ENCODE measurements around the gene CNGB1.
"Not testable (repeated sequence)": the region's sequence is repeated elsewhere in the genome, so short reads cannot be mapped to it uniquely, and the experiment has no call there.

The CNGB1 gene

DNA sequence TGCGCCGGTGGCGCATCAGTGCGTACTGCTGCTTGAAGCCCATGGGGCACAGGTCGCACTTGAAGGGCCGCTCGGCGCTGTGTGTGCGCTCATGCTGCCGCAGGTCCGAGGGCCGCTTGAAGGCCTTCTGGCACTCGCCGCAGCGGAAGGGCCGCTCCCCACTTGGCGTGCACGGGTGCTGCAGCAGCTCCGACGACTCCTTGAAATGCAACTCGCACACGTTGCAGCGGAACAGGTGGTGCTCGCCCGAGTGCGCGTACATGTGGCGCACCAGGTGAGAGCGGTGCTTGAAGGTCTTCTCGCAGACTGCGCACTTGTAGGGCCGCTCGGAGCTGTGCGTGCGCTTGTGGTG is 26.2 kb upstream of the CNGB1 start:
- no peak for DNase-seq (ENCODE audit: low spot score)

- no peak for DNase-seq (ENCODE audit: low spot score)
These were observed 25.7 kb upstream of the CNGB1 start for GRCh38 chr16:57996406-57997175.

DNA sequence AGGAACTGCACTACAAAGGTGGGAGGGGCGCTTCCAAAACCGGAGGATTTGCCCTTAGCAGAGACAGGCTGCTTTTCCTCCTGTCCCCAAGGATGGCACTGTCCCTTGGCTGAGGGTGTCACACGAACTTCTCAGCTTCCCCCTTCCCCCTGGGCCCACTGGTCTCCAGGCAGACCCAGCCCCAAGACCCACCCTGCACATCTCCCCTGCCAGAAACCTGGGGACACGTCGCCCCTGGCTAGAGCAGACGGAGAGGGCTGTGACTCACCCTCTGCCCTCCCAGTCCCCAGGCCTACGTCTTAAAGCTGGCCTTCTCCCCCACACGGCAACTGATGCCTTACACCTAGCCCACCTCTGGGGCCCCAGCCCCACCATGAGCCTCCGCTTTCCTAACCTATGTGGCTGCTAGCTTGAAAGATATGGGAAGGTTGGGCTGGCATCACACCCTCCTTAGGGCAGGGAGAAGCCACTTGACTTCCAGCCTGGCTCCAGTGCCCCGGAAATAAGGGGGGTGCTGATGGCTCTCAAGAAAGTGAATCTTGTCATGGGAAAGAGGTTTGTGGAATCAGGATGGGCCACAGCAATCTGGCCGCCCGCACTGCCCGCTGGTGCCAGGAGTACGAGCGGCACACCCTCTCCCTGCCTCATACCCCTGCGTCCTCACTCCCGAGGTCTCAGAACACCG is 24.9 kb upstream of the CNGB1 start:
- DNase-seq (ENCODE audit: low spot score): no peak

- DNase-seq (ENCODE audit: low spot score): peak; percentile 24
These were observed 23.9 kb upstream of the CNGB1 start for GRCh38 chr16:57994778-57995177.

GRCh38 chr16:57994361-57994760 is 23.4 kb upstream of the CNGB1 start:
- no peak for DNase-seq (ENCODE audit: low spot score)

DNA sequence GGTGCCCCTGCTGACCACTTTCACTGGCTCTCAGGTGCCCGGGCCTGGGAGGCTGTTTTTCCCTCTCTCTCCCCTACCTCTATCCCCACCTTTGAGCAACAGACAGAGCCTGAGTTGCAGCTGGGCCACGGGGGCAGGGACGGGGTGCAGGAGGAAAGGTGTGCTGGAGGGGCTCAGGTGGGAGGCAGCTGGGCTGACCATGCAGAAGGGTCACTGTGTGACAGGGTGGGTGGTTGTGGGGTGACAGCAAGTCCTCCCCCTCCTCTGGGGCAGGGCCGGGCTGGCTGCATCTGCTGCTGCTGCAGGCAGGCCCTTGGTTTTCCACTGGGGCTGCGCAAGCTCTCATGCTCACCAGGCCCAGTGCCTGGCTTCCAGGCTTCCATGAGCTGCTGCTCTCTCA is 23.0 kb upstream of the CNGB1 start:
- no peak for DNase-seq (ENCODE audit: low spot score)

DNA sequence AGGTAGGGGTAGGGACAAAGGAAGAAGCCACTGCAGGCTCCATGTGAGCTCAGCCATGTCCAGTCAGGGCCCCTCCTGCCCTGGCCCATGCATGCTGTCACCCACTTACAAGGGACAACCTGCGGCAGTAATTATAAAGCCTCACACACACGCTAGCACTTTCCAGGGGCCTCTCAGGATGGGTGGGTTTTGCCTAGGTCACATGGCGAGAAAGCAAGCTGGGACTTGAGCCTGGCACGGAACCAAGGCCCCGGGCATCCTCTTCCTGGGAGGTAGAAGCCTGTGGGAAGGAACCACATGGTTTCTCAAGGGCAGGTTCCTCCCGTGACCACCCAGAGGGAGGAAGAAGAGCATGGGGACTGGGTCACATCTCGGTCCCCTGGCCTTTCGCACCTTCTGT is 22.5 kb upstream of the CNGB1 start:
- no peak for DNase-seq (ENCODE audit: low spot score)

DNA sequence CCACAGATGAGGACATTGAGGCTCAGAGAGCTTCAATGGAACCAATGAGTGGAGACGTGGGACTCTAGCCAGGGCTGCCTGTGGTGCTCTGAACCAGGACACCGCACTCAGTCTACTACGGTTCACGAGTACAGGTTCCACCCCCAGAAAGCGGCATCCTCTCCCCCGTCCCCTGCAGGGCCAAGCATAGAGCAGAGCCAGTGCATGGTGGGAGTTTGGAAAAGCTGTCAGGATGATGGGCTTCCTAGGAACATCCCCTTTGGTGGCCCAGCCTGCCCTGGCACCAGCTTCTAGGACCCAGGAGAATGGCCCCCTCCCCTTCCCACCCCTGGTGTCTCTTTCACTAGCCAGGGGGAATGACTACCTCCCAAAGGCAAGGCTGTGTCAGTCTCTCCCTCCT is 21.2 kb upstream of the CNGB1 start:
- DNase-seq (ENCODE audit: low spot score): no peak

GRCh38 chr16:57991551-57992059 is 20.7 kb upstream of the CNGB1 start:
- DNase-seq (ENCODE audit: low spot score): no peak

- no peak for DNase-seq (ENCODE audit: low spot score)
These were observed 18.0 kb upstream of the CNGB1 start for GRCh38 chr16:57988929-57989328.

GRCh38 chr16:57987441-57988177 is 16.7 kb upstream of the CNGB1 start:
- no peak for DNase-seq (ENCODE audit: low spot score)

DNA sequence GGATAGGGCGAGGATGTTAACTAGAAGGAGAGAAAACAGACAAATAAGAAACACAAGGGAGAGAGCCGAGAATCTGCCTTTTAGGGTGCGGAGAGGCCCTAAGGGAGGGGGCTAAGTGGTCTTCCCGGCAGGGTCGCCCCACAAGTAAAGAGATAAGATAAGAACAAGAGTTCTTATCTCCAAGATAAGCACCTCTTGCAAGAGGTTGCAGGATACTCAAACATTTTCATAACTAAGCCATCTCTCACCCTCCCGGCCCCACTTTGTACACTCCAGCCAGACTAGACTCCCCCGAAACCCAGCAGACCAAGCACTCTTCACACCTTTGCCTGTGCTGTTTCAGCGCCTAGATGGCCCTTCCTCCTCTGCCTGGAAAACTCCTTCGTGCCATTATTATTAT is 15.3 kb upstream of the CNGB1 start:
- DNase-seq (ENCODE audit: low spot score): no peak

DNA sequence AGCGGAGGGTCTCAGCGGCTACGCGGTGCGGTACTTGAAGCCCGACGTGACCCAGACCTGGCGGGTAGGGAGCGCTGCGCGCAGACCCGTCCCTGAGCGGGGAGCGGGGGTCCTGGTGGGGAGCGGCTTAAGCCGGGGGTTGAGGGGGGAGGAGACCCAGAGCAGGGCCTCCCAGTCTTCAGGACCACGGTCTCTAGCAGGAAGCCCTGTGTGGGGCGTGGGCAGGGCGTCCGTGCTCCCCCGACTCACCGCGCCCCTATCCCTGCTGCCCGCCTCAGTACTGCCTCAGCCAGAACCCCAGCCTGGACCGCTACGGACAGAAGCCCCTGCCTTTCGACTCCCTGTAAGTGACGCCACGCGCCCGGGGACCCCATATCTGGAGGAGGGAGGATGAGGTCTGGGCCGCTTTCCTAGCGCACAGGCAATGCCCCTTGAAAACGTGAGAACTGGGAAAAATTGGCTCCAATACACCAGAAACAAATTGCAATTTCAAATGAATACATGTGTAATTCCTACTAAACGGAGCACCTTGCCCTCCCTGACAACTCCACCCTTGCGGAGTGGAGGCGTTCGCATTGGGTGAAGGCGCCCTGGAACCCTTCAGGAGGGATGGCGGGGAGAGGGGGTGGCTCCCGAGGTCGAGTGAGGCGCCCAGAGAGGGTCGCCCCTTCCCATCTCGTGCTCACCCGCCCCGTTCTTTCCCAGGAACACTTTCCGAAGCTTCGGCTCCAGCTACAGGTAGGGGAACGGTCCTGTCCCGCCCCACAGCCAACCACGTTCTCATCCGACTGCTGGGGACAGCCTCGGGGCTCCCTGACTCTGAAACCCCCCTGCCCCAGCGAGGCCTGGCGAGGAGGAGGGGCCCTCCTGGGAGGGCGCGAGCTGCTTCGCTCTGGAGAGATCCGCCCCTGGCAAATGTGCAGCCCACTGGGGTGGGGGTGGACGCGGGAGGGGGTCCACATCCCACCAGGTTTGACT is 14.6 kb upstream of the CNGB1 start:
- DNase-seq (ENCODE audit: low spot score): peak; percentile 14

GRCh38 chr16:57984443-57985203 is 13.7 kb upstream of the CNGB1 start:
- peak; percentile 95 for DNase-seq (ENCODE audit: low spot score)

DNA sequence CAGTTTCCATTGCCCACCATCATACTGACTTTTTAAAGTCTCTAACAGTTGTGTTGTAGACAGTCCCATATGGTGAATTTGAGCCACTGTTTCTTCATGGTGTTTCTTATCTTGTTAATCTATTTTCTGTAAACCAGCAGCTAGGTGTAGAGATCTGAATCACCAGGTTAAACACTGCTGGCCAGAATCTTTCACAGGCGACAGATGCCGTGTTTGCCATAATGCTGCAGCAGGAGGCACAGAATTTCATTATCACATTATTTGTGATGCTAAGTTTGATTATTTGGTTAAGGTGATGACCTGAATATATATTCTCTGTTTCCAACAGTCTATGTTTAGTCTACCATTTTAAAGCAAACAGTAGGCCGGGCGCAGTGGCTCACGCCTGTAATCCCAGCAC is 11.5 kb upstream of the CNGB1 start:
- DNase-seq (ENCODE audit: low spot score): no peak

DNA sequence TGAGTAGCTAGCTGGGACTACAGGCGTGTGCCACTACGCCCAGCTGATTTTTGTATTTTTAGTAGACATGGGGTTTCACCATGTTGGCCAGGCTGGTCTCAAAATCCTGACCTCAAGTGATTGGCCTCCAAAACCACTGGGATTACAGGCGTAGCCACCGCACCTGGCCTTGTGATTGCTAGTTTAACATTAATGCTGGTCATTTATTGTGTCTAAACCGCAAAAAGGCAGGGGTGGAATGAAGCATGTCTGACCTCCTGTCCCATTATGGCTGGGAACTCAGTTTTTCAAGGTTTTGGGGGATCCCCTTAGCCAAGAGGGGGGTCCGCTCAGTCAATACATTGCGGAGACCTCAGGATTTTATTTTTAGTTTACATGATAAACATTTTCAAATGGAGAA is 10.7 kb upstream of the CNGB1 start:
- DNase-seq (ENCODE audit: low spot score): no peak

GRCh38 chr16:57979006-57979585 is 8.2 kb upstream of the CNGB1 start:
- DNase-seq (ENCODE audit: low spot score): no peak

DNA sequence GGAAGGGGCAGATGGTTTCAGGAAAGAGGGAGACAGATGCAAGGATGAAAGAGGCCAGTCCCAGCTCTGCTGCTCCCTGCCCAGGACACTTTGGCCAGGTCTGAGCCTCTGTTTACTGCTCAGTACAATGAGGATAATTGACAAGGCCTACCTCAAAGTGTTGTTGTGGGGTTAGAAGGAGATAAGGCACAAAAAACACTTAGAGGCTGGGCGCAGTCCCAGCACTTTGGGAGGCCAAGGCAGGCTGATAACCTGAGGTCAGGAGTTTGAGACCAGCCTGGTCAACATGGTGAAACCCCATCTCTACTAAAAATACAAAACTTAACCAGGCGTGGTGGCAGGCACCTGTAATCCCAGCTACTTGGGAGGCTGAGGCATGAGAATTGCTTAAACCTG is 7.1 kb upstream of the CNGB1 start:
- DNase-seq (ENCODE audit: low spot score): not testable (repeated sequence)

- DNase-seq (ENCODE audit: low spot score): no peak
These were observed 6.6 kb upstream of the CNGB1 start for GRCh38 chr16:57977418-57978069.

- no peak for DNase-seq (ENCODE audit: low spot score)
These were observed 5.4 kb upstream of the CNGB1 start for GRCh38 chr16:57976331-57976796.

Measured in CD4-positive, alpha-beta T cell treated with Interleukin-6 at 100 ng/mL for 8 hours (primary cell).